ENCODE data around the gene GPR108.
A peak's percentile ranks its signal among the peaks of the same experiment; 100 is the strongest.

The GPR108 gene

DNA sequence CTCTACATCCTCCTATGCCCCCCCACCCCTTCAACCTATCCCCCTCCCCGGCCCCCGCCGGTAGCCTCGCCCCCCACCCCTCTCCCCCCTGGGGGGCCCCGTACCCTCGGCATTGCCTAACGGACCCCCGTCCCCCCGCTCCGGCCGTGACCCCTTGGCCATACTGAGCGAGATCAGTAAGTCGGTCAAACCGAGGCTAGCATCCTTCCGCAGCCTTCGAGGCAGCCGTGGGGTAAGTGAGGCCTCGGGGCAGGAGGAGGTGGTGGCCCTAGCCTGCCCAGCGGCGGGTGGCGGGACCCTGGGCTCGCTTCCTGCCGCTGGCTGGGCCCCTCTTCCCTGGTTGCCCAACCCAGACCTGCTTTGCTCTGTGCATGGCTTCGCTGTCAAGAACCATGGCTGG, 8.6 kb upstream of the GPR108 start:
- Histone ChIP-seq H3K9me3 (ENCODE audit: control insufficient read depth in 1 of 2, low read length in 2 of 2) (no peaks in the 10 kb centered on the region), H3K4me1 (ENCODE audit: control insufficient read depth in 1 of 2, insufficient read depth in 2 of 2, low read length in 2 of 2) (peaks cover 23 to 27% of the 10 kb centered on the region in 2 donors), H3K27ac (ENCODE audit: low read depth, low read length) (no peak overlapping the region), H3K9ac (ENCODE audit: low read depth in 1 of 2, low read length in 2 of 2) (no peak overlapping the region), H3K4me3 (ENCODE audit: low read depth in 1 of 2, low read length in 2 of 2) (no peak overlapping the region), H3K27me3 (ENCODE audit: control insufficient read depth in 1 of 2, insufficient read depth in 2 of 2, low read length in 2 of 2) (no peaks in the 10 kb centered on the region), H3K36me3 (ENCODE audit: control insufficient read depth in 1 of 2, insufficient read depth in 2 of 2, low read length in 2 of 2) (peaks cover 7 to 57% of the 10 kb centered on the region in 2 donors)

DNA sequence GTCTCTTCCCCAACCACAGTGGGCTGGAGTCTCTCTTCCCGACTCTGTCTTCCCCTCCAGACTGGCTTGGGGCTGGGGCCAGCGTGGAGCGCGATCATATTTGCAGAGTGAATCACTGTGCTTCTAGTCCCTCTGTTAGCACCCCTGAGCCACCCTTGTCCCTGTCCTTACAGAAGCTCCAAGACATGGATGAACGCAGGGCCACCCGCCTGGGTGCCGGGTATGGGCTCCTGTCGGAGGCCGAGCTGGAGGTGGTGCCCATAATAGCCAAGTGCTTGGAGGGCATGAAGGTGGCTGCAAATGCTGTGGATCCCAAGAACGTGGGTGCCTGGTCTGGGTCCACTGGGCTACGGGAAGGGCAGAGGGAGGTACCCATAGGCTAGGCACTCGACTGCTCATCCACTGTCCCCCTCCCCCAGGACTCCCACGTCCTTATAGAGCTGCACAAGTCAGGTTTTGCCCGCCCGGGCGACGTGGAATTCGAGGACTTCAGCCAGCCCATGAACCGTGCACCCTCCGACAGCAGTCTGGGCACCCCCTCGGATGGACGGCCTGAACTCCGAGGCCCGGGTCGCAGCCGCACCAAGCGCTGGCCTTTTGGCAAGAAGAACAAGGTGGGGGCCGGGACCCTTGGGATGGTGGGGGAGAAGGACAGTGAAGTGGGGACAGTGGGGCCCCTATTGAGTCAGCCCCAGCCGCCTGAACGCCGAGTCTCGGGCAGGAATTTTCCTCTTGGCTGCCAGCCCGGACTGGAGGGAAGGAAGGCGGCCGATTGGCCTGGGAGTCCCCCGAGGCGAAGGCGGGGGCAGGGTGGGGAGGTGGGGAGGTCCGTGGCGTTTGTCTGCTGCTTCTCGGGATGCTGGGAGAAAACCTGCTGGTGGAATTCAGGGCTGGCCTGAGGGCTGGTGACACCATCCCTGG, 7.3 kb upstream of the GPR108 start:
- Histone ChIP-seq H3K27ac (ENCODE audit: low read depth, low read length) (peak overlapping the region; percentile 72), H3K27me3 (ENCODE audit: control insufficient read depth in 1 of 2, insufficient read depth in 2 of 2, low read length in 2 of 2) (no peaks in the 10 kb centered on the region), H3K9me3 (ENCODE audit: control insufficient read depth in 1 of 2, low read length in 2 of 2) (no peaks in the 10 kb centered on the region), H3K9ac (ENCODE audit: low read depth in 1 of 2, low read length in 2 of 2) (peak overlapping the region; percentile 38 to 39), H3K4me1 (ENCODE audit: control insufficient read depth in 1 of 2, insufficient read depth in 2 of 2, low read length in 2 of 2) (peaks cover 23 to 33% of the 10 kb centered on the region in 2 donors), H3K4me3 (ENCODE audit: low read depth in 1 of 2, low read length in 2 of 2) (peak overlapping the region; percentile 0 to 21), H3K36me3 (ENCODE audit: control insufficient read depth in 1 of 2, insufficient read depth in 2 of 2, low read length in 2 of 2) (peaks cover 7 to 47% of the 10 kb centered on the region in 2 donors)

- peaks cover 7 to 41% of the 10 kb centered on the region in 2 donors for H3K36me3 ChIP-seq (ENCODE audit: control insufficient read depth in 1 of 2, insufficient read depth in 2 of 2, low read length in 2 of 2)
- no peaks in the 10 kb centered on the region for H3K27me3 ChIP-seq (ENCODE audit: control insufficient read depth in 1 of 2, insufficient read depth in 2 of 2, low read length in 2 of 2)
- peak overlapping the region in 1 of 2 donors; percentile 0 for H3K4me3 ChIP-seq (ENCODE audit: low read depth in 1 of 2, low read length in 2 of 2)
- H3K9me3 ChIP-seq (ENCODE audit: control insufficient read depth in 1 of 2, low read length in 2 of 2), result no peaks in the 10 kb centered on the region
- H3K9ac ChIP-seq (ENCODE audit: low read depth in 1 of 2, low read length in 2 of 2), result peak overlapping the region in 1 of 2 donors; percentile 38
- peaks cover 28 to 37% of the 10 kb centered on the region in 2 donors for H3K4me1 ChIP-seq (ENCODE audit: control insufficient read depth in 1 of 2, insufficient read depth in 2 of 2, low read length in 2 of 2)
- H3K27ac ChIP-seq (ENCODE audit: low read depth, low read length), result no peak overlapping the region
Observed at GRCh38 chr19:6743714-6744380, 6.5 kb upstream of the GPR108 start.

DNA sequence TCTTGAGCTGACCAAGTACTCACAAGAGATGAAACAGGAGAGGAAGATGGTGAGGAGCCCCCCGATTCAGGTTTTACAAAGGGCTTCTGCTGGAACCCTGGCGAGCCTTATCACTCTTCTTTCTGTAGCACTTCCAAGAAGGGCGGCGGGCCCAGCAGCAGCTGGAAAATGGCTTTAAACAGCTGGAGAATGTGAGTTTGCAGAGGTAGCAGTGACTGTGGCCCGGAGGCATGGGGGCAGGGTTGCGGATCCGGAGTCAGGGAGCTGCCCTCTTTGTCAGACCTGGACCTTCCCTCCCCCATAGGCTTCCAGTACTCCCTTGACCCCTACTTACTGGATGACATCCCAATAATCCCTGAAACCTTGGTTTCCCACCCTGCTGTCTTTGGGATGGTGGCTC, 5.7 kb upstream of the GPR108 start:
- Histone ChIP-seq H3K4me3 (ENCODE audit: low read depth in 1 of 2, low read length in 2 of 2) (no peak overlapping the region), H3K4me1 (ENCODE audit: control insufficient read depth in 1 of 2, insufficient read depth in 2 of 2, low read length in 2 of 2) (peaks cover 36 to 45% of the 10 kb centered on the region in 2 donors), H3K27ac (ENCODE audit: low read depth, low read length) (no peak overlapping the region), H3K27me3 (ENCODE audit: control insufficient read depth in 1 of 2, insufficient read depth in 2 of 2, low read length in 2 of 2) (no peaks in the 10 kb centered on the region), H3K36me3 (ENCODE audit: control insufficient read depth in 1 of 2, insufficient read depth in 2 of 2, low read length in 2 of 2) (peaks cover 7 to 34% of the 10 kb centered on the region in 2 donors), H3K9ac (ENCODE audit: low read depth in 1 of 2, low read length in 2 of 2) (no peak overlapping the region), H3K9me3 (ENCODE audit: control insufficient read depth in 1 of 2, low read length in 2 of 2) (no peaks in the 10 kb centered on the region)

- H3K27me3 ChIP-seq (ENCODE audit: control insufficient read depth in 1 of 2, insufficient read depth in 2 of 2, low read length in 2 of 2), result no peaks in the 10 kb centered on the region
- H3K4me3 ChIP-seq (ENCODE audit: low read depth in 1 of 2, low read length in 2 of 2), result peak overlapping the region; percentile 82 to 86
- peaks cover 44 to 54% of the 10 kb centered on the region in 2 donors for H3K4me1 ChIP-seq (ENCODE audit: control insufficient read depth in 1 of 2, insufficient read depth in 2 of 2, low read length in 2 of 2)
- peaks cover 4 to 17% of the 10 kb centered on the region in 2 donors for H3K36me3 ChIP-seq (ENCODE audit: control insufficient read depth in 1 of 2, insufficient read depth in 2 of 2, low read length in 2 of 2)
- peak overlapping the region; percentile 92 to 94 for H3K9ac ChIP-seq (ENCODE audit: low read depth in 1 of 2, low read length in 2 of 2)
- H3K9me3 ChIP-seq (ENCODE audit: control insufficient read depth in 1 of 2, low read length in 2 of 2), result no peaks in the 10 kb centered on the region
- H3K27ac ChIP-seq (ENCODE audit: low read depth, low read length), result peak overlapping the region; percentile 63
Observed at GRCh38 chr19:6740589-6741343, 3.4 kb upstream of the GPR108 start.

DNA sequence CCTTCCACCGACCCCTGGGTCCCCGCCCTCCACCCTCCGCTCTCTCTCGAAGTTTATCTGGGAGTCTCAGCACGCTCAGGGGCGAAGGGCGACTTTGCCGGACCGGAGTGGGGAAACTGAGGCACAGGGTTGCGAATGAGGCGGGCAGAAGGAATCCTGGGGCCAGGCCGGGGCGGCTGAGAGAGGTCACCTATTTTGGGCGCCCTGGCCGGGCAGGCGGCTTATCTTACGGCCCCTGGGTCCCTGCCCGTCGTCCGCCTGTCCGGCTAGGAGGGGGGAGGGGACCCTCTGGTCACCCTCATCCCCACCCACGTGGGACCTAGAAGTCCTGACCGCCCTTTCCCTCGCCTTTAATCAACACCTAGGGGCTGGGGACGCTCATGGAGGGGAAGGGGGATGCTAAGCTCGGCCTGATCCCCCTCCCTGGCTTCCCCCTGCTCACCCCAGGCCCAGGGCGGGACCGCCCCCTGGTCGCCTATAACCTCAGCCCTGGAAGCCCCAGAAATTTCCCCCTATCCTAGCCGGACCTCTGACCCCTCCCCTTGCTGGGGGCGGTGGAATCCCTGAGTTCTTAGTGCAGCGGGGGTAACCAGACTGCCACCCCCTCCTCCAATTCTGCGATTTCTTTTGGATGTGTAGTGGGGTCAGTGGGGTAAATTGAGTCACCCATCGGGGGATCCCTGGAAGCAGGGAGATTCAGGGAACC, 2.7 kb upstream of the GPR108 start:
- peaks cover 47 to 51% of the 10 kb centered on the region in 2 donors for H3K4me1 ChIP-seq (ENCODE audit: control insufficient read depth in 1 of 2, insufficient read depth in 2 of 2, low read length in 2 of 2)
- no peaks in the 10 kb centered on the region for H3K9me3 ChIP-seq (ENCODE audit: control insufficient read depth in 1 of 2, low read length in 2 of 2)
- H3K27ac ChIP-seq (ENCODE audit: low read depth, low read length), result peak overlapping the region; percentile 70

DNA sequence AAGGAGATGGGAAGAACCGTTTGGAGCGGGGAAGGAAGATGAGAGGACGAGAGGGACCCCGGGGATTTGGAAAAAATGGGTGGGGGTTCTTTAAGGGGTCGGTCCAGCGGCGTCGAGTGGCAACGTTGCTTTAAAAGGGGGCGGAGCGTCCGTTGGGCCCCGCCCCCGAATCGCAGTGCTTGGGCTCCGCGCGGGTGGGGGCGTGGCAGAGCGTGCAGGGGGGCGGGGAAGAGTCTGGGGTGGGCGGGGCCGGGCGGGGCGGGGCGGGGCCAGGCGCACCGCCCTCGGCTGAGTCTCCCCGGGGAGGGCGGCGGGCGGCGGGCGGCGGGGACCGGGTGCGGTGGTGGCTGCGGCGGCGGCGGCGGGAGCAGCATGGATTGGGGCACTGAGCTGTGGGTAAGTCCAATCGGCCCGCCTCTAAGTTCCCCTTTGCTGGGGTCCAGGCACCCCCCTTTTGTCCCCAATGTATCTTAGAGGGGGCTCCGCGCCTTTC, 2.1 kb upstream of the GPR108 start, which contains the start of gene TRIP10:
Gene TRIP10 (plus strand): TSS at position 291 of the 493 bp plus-strand sequence. CDS start 82 bp downstream, at position 373.
- Histone ChIP-seq H3K4me1 (ENCODE audit: control insufficient read depth in 1 of 2, insufficient read depth in 2 of 2, low read length in 2 of 2) (peaks cover 41 to 45% of the 10 kb centered on the region in 2 donors), H3K9me3 (ENCODE audit: control insufficient read depth in 1 of 2, low read length in 2 of 2) (no peaks in the 10 kb centered on the region)

More for the DNA sequence above, 2.7 kb upstream of the GPR108 start:
- peaks cover 6 to 15% of the 10 kb centered on the region in 2 donors for H3K36me3 ChIP-seq (ENCODE audit: control insufficient read depth in 1 of 2, insufficient read depth in 2 of 2, low read length in 2 of 2)
- H3K27me3 ChIP-seq (ENCODE audit: control insufficient read depth in 1 of 2, insufficient read depth in 2 of 2, low read length in 2 of 2), result no peaks in the 10 kb centered on the region
- peak overlapping the region; percentile 92 to 94 for H3K9ac ChIP-seq (ENCODE audit: low read depth in 1 of 2, low read length in 2 of 2)
- H3K4me3 ChIP-seq (ENCODE audit: low read depth in 1 of 2, low read length in 2 of 2), result peak overlapping the region; percentile 82 to 86

DNA sequence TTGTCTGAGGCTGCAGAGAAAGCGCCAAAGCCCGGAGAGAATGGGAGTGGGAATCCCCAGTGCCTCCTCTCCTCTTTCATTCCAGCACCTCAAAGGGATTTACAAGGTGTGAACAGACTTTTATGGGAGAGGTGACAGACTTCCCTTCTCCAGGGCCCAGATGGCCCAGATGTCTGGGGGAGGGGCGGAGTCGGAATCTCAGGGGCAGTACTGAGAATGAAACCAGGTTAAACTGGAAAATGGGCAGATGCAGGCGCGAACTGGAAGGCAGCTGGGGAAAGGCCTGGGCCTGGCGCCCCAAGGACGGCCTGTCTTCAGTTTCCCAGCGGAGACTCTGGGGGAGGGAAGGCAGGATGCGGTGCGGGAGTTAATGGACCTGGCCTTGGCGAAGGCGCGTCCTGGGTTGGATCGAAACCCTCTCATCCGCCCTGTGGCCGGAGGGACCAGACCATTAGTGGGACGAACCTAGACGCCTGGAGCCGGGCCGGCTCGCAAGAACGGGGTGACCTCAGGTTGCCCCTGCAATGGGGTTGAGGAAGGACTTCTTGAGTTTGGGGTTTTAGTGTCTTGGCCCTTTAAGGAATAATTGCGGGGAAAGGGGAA, 1.5 kb upstream of the GPR108 start:
- H3K4me1 ChIP-seq (ENCODE audit: control insufficient read depth in 1 of 2, insufficient read depth in 2 of 2, low read length in 2 of 2), result peaks cover 35 to 40% of the 10 kb centered on the region in 2 donors
- peak overlapping the region; percentile 71 for H3K27ac ChIP-seq (ENCODE audit: low read depth, low read length)
- H3K9ac ChIP-seq (ENCODE audit: low read depth in 1 of 2, low read length in 2 of 2), result peak overlapping the region; percentile 74 to 88
- H3K4me3 ChIP-seq (ENCODE audit: low read depth in 1 of 2, low read length in 2 of 2), result peak overlapping the region; percentile 62
- H3K36me3 ChIP-seq (ENCODE audit: control insufficient read depth in 1 of 2, insufficient read depth in 2 of 2, low read length in 2 of 2), result peaks cover 6 to 11% of the 10 kb centered on the region in 2 donors
- H3K27me3 ChIP-seq (ENCODE audit: control insufficient read depth in 1 of 2, insufficient read depth in 2 of 2, low read length in 2 of 2), result no peaks in the 10 kb centered on the region
- no peaks in the 10 kb centered on the region for H3K9me3 ChIP-seq (ENCODE audit: control insufficient read depth in 1 of 2, low read length in 2 of 2)

More for the DNA sequence above, 2.1 kb upstream of the GPR108 start, which contains the start of gene TRIP10:
- Histone ChIP-seq H3K27ac (ENCODE audit: low read depth, low read length) (peak within 1 kb of the TSS; percentile 71), H3K4me3 (ENCODE audit: low read depth in 1 of 2, low read length in 2 of 2) (peak within 1 kb of the TSS; percentile 82 to 86), H3K36me3 (ENCODE audit: control insufficient read depth in 1 of 2, insufficient read depth in 2 of 2, low read length in 2 of 2) (peaks cover 6 to 13% of the 10 kb centered on the region in 2 donors), H3K27me3 (ENCODE audit: control insufficient read depth in 1 of 2, insufficient read depth in 2 of 2, low read length in 2 of 2) (no peaks in the 10 kb centered on the region), H3K9ac (ENCODE audit: low read depth in 1 of 2, low read length in 2 of 2) (peak within 1 kb of the TSS; percentile 92 to 94)
